SH-SY5Y (cell line): ENCODE data around the gene ADAMTSL1.

Source experiments
- GATA2 ChIP-seq: IDR thresholded peaks from 2 replicates; pipeline ENCODE4 v1.6.1; 2011; ENCODE audit warnings: mild to moderate bottlenecking, low read depth, low read length
- GATA3 ChIP-seq: IDR thresholded peaks from 2 replicates; pipeline ENCODE4 v1.6.1; 2011; ENCODE audit warnings: low read depth, mild to moderate bottlenecking, low read length, moderate library complexity

- no peak for TF ChIP-seq GATA2
- TF ChIP-seq GATA3 = no peak
Observed at GRCh38 chr9:18427691-18428090, 46.3 kb upstream of the ADAMTSL1 start.
